HEK293T (cell line): Measurements from ENCODE around the gene ALDOC.

Experiments used
- ARNT ChIP-seq: fragments of 450-650 bp; IDR thresholded peaks from 2 replicates; pipeline ENCODE4 v1.6.1; 2017; ENCODE audit warnings: mild to moderate bottlenecking
- BHLHE40 ChIP-seq: fragments of 450-650 bp; IDR thresholded peaks from 2 replicates; pipeline ENCODE4 v1.6.1; 2016; ENCODE audit warnings: mild to moderate bottlenecking, moderate library complexity, borderline replicate concordance
- CTBP1 ChIP-seq: fragments of 450-650 bp; IDR thresholded peaks from 2 replicates; pipeline ENCODE4 v1.6.1; 2016; ENCODE audit warnings: borderline replicate concordance
- ELF4 ChIP-seq: fragments of 450-650 bp; IDR thresholded peaks from 2 replicates; pipeline ENCODE4 v1.6.1; 2017; ENCODE audit warnings: antibody characterized with exemption
- FOXK2 ChIP-seq: fragments of 450-650 bp; IDR thresholded peaks from 2 replicates; pipeline ENCODE4 v1.6.1; 2016; ENCODE audit warnings: mild to moderate bottlenecking
- FOXM1 ChIP-seq: fragments of 450-650 bp; IDR thresholded peaks from 2 replicates; pipeline ENCODE4 v1.6.1; 2017; ENCODE audit warnings: mild to moderate bottlenecking, borderline replicate concordance
- LEF1 ChIP-seq: fragments of 450-650 bp; IDR thresholded peaks from 2 replicates; pipeline ENCODE4 v1.6.1; 2017; ENCODE audit warnings: mild to moderate bottlenecking, borderline replicate concordance
- SP1 ChIP-seq: fragments of 450-650 bp; IDR thresholded peaks from 2 replicates; pipeline ENCODE4 v1.6.1; 2017
- TARDBP ChIP-seq: fragments of 450-650 bp; IDR thresholded peaks from 2 replicates; pipeline ENCODE4 v1.6.1; 2016
- ZNF384 ChIP-seq: fragments of 450-650 bp; IDR thresholded peaks from 2 replicates; pipeline ENCODE4 v1.6.1; 2016

GRCh38 chr17:28527859-28528258, 48.8 kb downstream of the ALDOC start:
- TF ChIP-seq CTBP1 (no peak), SP1 (no peak), ZNF384 (no peak), BHLHE40 (no peak), FOXM1 (no peak), FOXK2 (no peak), LEF1 (no peak), TARDBP (no peak), ARNT (no peak), ELF4 (no peak)
